Heart right ventricle (tissue), 16 donors: ENCODE data around the gene PC. TPM values are rescaled to one million over a fixed set of nuclear protein-coding genes. Genes with fewer than 3 reads are reported as not detected.
A peak's percentile ranks its signal among the peaks of the same experiment; 100 is the strongest.

Experiments
- ATAC-seq, 8 donors: fragments of 200-7000 bp; cut with Tn5 transposase; one replicate each; pipeline ENCODE4 v1.9.1; 2020; ENCODE audit warnings: mild to moderate bottlenecking in 8 of 8, moderate library complexity in 8 of 8, moderate number of reproducible peaks in 1 of 8
- DNase-seq, 2 donors: peaks; one replicate each; pipeline ENCODE4 v3.0.0-alpha.2; 2020
- H3K27ac ChIP-seq, 10 donors: fragments of 200-600 bp; sonication (generic) in 2 of 10; one replicate each; pipeline versions ENCODE4 v1.5.0 to v1.8.0; 2020 to 2022; ENCODE audit warnings: mild to moderate bottlenecking in 3 of 10
- H3K27me3 ChIP-seq, 7 donors: fragments of 200-600 bp; one replicate each; pipeline ENCODE4 v1.8.0; 2021 to 2022; ENCODE audit warnings: mild to moderate bottlenecking in 2 of 7
- H3K36me3 ChIP-seq, 9 donors: fragments of 200-600 bp; sonication (generic) in 1 of 9; one replicate each; pipeline versions ENCODE4 v1.5.0 to v1.8.0; 2020 to 2022; ENCODE audit warnings: mild to moderate bottlenecking in 2 of 9
- H3K4me1 ChIP-seq, 9 donors: fragments of 200-600 bp; sonication (generic) in 1 of 9; one replicate each; pipeline versions ENCODE4 v1.5.0 to v1.8.0; 2020 to 2022; ENCODE audit warnings: mild to moderate bottlenecking in 4 of 9
- H3K4me3 ChIP-seq, 10 donors: fragments of 200-600 bp; sonication (generic) in 2 of 10; one replicate each; pipeline versions ENCODE4 v1.5.0 to v1.8.0; 2020 to 2022; ENCODE audit warnings: mild to moderate bottlenecking in 7 of 10, moderate library complexity in 2 of 10
- H3K9me3 ChIP-seq, 11 donors: fragments of 200-600 bp in 10 of 11; sonication (generic) in 2 of 11; one replicate each; pipeline versions ENCODE4 v1.5.0 to v1.8.0; 2013 to 2022; ENCODE audit warnings: mild to moderate bottlenecking in 2 of 11, control low read depth in 1 of 11, moderate library complexity in 1 of 11
- CTCF ChIP-seq, 9 donors: fragments of 200-600 bp; sonication (generic) in 2 of 9; IDR thresholded peaks; one replicate each; pipeline versions ENCODE4 v1.5.0 to v1.8.0; 2021 to 2022; ENCODE audit warnings: antibody characterized with exemption in 9 of 9, mild to moderate bottlenecking in 5 of 9, moderate library complexity in 1 of 9
- WGBS, 2 donors: extraction: QIAGEN DNeasy Blood & Tissue Kit; methylation state at CpG; one replicate each; pipeline ENCODE4 v1.1.7; 2013; ENCODE audit warnings: inconsistent platforms in 1 of 2; 5-methylcytosine and 5-hydroxymethylcytosine counted together
- intact Hi-C, 10 donors: fragments of 100-400 bp; cut with DNase I; formaldehyde crosslinking; loops; one replicate each; pipeline versions ENCODE4 v1.11.1 to v1.14.2; 2022
- polyA plus RNA-seq, 2 donors: library from polyadenylated mRNA; stranded (reverse); fragments of 200-250 nt; gene quantifications; one replicate each; pipeline ENCODE4 v1.2.3, GENCODE V29; 2013
- total RNA-seq, 10 donors: library from RNA; stranded (reverse); fragmentation: NEBNext Ultra II Directional in 3 of 10; extraction: Animal tissue kit (Norgen Biotek cat#: 25700) in 3 of 10; gene quantifications; one replicate each; pipeline versions ENCODE4 v1.2.1 to v1.2.4, GENCODE V29; 2021 to 2023
- donor health status: Arrhythmogenic right ventricular cardiomyopathy.
- donor health status: ischemic (EF 13 %, LVEDD 7.1; RV severe dilation, severe dysfunction).
- donor health status: healthy with polysubstance abuse.
- donor health status: DM: no; HTN: yes; CAD: no.
- donor health status: DM: no; HTN: no; CAD: no.
- donor health status: ischemic (EF 25% LVEDD 6.9; RV normal size, moderate dysfunction).
- donor health status: ischemic (EF 25% LVEDD 5.7; RV mildly dilated, moderate dysfunction).
- donor health status: healthy.
- donor health status: DM: yes; HTN: yes; CAD: no.
- donor health status: Ischemic cardiomyopathy.
- donor health status: ischemic (EF 35%, LVEDD 5.7; RV mildly dilated, moderate dysfunction).
- donor health status: nonischemic (EF 11% LVEDD 7.7; RV severe dilation, severe dysfunction).
- donor health status: DM: yes; HTN: yes; CAD: no.
- donor health status: PGD.
- donor health status: ischemic (EF 29% LVEDD 5.4; RV normal size, mild dysfunction).
- donor health status: nonischemic (EF 23%, LVEDD 6.1; RV moderate dilation, normal function).

Gene PC
- total and polyA plus RNA-seq, 12 donors: 6.8 to 26.0 (median 11.2) TPM

DNA sequence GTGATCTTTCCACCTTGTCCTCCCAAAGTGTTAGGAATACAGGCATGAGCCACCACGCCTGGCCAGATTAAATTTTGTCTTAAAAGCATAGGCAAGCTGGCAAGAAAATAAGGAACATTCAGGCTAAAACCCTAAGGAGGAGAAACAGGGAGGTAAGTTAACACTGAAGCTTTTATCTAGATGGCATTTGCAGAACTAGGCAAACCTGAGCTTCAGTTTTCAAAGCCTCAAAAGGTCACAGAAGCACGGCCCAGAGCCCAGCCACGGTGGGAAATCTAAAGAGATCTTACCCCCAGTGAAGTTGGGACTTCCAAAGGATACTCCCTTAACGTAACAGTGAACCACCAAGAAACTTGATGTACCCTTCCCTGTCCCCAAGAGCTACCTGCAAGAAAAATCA is 28.4 kb downstream of the PC start:
- Histone ChIP-seq H3K9me3 (no peaks in the 10 kb centered on the region), H3K27me3 (peaks cover 0 to 5% (median 0%) of the 10 kb centered on the region in 7 donors), H3K36me3 (no peaks in the 10 kb centered on the region), H3K4me3 (no peak overlapping the region), H3K27ac (no peak overlapping the region), H3K4me1 (no peaks in the 10 kb centered on the region)
- DNase-seq (no peak), ATAC-seq (no peak)
- no peak for TF ChIP-seq CTCF (IDR thresholded peaks at IDR 0.05)
- WGBS, 2 donors: 67 to 80% methylated on average over 4 of the region's 4 CpGs
- intact Hi-C loops: no loop called here

DNA sequence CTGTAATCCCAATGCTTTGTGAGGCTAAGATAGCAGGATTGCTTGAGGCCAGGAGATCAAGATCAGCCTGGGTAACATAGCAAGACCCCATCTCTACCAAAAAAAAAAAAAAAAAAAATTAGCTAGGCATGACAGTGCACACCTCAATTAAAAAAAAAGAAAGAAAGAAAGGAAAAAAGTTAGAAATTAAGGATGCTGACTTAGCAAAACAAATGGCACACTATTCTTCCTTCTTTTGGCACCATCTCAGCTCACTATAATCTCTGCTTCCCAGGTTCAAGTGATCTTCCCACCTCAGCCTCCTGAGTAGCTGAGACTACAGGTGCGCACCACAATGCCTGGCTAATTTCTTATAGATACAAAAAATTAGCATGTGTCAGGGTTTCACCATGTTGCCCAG is 33.9 kb downstream of the PC start:
- no peak for ATAC-seq
- Histone ChIP-seq H3K4me1 (peaks cover 0 to 12% (median 0%) of the 10 kb centered on the region in 9 donors), H3K9me3 (no peaks in the 10 kb centered on the region), H3K36me3 (no peaks in the 10 kb centered on the region), H3K27me3 (no peaks in the 10 kb centered on the region), H3K4me3 (no peak overlapping the region), H3K27ac (no peak overlapping the region)
- intact Hi-C loops: no loop called here
- 98 to 100% methylated on average over 1 of the region's 1 CpG for WGBS, 2 donors
- no peak for TF ChIP-seq CTCF (IDR thresholded peaks at IDR 0.05)
- DNase-seq: no peak

GRCh38 chr11:66922551-66922950 is 35.6 kb downstream of the PC start:
- Histone ChIP-seq H3K27me3 (no peaks in the 10 kb centered on the region), H3K4me1 (peaks cover 0 to 12% (median 0%) of the 10 kb centered on the region in 9 donors), H3K27ac (no peak overlapping the region), H3K36me3 (no peaks in the 10 kb centered on the region), H3K4me3 (no peak overlapping the region), H3K9me3 (no peaks in the 10 kb centered on the region)
- ATAC-seq: no peak
- intact Hi-C loops: no loop called here
- no peak for TF ChIP-seq CTCF (IDR thresholded peaks at IDR 0.05)
- no peak for DNase-seq

- no peaks in the 10 kb centered on the region for H3K36me3 ChIP-seq
- H3K4me1 ChIP-seq: peaks cover 0 to 12% (median 0%) of the 10 kb centered on the region in 9 donors
- TF ChIP-seq CTCF (IDR thresholded peaks at IDR 0.05): no peak
- no peak overlapping the region for H3K4me3 ChIP-seq
- 84 to 86% methylated on average over 18 of the region's 18 CpGs for WGBS, 2 donors
- peak overlapping the region in 1 of 10 donors; percentile 55 for H3K27ac ChIP-seq
- H3K27me3 ChIP-seq: no peaks in the 10 kb centered on the region
- intact Hi-C loops: no loop called here
- DNase-seq (no peak), ATAC-seq (no peak)
- no peaks in the 10 kb centered on the region for H3K9me3 ChIP-seq
Measured at GRCh38 chr11:66920978-66921784, 37.0 kb downstream of the PC start.
